Neural progenitor cell (in vitro differentiated cells): ENCODE measurements around the gene RASGRP2.

Experiments used
- CTCF ChIP-seq: fragments of 200-600 bp; sonication (generic); IDR thresholded peaks from 2 replicates; pipeline ENCODE4 v1.5.1; 2017; ENCODE audit warnings: antibody characterized with exemption, mild to moderate bottlenecking
- EZH2 ChIP-seq: fragments of 200-600 bp; sonication (generic); IDR thresholded peaks from 2 replicates; pipeline ENCODE4 v1.6.1; 2017; ENCODE audit warnings: antibody characterized with exemption, mild to moderate bottlenecking, moderate library complexity
- EZH2phosphoT487 ChIP-seq: fragments of 200-600 bp; sonication (generic); IDR thresholded peaks from 2 replicates; pipeline ENCODE4 v1.6.1; 2017; ENCODE audit warnings: antibody characterized with exemption

- TF ChIP-seq CTCF (no peak), EZH2 (no peak), EZH2phosphoT487 (no peak)
These were observed 19.8 kb downstream of the RASGRP2 start for GRCh38 chr11:64723907-64724862.
